GM12865 (cell line): ENCODE measurements around the gene PAX1.

ENCODE experiments used
- DNase-seq: peaks from one replicate; pipeline ENCODE4 v3.0.0; 2010; ENCODE audit warnings: low read depth
- H3K4me3 ChIP-seq: 2 replicates; pipeline ENCODE4 v1.5.1; 2011; ENCODE audit warnings: mild to moderate bottlenecking, low read depth, low read length, control low read depth
- TF ChIP-seq, protein P1 (sequence below): IDR thresholded peaks from 2 replicates; pipeline ENCODE4 v1.5.1; 2011; ENCODE audit warnings: low read length, control low read depth, low read depth, inconsistent platforms; ENCODE audit not compliant: insufficient read depth; ENCODE audit errors: missing control alignments

PAX1 gene

DNA sequence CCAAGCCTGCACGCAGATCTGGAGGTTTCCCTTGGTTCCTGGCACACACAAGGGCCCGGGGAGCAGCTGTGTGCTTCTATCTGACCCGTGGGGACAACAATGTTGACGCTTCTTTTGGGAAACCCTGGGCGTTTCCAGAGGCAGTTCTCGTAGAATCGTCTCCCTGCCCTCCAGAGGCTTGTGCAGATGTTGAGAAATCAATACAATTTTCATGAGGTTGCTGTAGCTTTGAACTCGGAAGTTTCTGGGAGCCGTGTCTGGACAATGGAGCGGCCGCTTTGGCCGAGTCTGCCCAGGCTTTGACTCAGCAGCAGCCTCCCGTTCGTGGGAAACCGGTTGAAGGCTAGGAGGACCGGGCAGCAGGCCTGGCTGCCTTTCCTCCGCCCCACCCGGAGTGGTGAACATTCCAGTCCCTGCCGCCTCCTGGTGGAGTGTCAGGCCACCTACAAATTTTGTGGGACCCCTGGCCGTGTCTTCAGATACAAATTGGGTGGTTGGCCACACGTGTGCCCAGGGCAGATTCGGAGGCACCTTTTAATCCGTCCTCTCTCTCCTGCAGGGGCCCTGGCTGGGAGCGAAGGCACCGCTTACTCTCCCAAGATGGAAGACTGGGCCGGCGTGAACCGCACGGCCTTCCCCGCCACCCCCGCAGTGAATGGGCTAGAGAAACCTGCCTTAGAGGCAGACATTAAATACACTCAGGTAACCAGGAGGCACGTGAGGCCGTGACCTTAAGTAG, 2.7 kb downstream of the PAX1 start:
- no peak overlapping the region for H3K4me3 ChIP-seq
- no peak for DNase-seq
- TF ChIP-seq, protein P1, sequence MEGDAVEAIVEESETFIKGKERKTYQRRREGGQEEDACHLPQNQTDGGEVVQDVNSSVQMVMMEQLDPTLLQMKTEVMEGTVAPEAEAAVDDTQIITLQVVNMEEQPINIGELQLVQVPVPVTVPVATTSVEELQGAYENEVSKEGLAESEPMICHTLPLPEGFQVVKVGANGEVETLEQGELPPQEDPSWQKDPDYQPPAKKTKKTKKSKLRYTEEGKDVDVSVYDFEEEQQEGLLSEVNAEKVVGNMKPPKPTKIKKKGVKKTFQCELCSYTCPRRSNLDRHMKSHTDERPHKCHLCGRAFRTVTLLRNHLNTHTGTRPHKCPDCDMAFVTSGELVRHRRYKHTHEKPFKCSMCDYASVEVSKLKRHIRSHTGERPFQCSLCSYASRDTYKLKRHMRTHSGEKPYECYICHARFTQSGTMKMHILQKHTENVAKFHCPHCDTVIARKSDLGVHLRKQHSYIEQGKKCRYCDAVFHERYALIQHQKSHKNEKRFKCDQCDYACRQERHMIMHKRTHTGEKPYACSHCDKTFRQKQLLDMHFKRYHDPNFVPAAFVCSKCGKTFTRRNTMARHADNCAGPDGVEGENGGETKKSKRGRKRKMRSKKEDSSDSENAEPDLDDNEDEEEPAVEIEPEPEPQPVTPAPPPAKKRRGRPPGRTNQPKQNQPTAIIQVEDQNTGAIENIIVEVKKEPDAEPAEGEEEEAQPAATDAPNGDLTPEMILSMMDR: no peak

DNA sequence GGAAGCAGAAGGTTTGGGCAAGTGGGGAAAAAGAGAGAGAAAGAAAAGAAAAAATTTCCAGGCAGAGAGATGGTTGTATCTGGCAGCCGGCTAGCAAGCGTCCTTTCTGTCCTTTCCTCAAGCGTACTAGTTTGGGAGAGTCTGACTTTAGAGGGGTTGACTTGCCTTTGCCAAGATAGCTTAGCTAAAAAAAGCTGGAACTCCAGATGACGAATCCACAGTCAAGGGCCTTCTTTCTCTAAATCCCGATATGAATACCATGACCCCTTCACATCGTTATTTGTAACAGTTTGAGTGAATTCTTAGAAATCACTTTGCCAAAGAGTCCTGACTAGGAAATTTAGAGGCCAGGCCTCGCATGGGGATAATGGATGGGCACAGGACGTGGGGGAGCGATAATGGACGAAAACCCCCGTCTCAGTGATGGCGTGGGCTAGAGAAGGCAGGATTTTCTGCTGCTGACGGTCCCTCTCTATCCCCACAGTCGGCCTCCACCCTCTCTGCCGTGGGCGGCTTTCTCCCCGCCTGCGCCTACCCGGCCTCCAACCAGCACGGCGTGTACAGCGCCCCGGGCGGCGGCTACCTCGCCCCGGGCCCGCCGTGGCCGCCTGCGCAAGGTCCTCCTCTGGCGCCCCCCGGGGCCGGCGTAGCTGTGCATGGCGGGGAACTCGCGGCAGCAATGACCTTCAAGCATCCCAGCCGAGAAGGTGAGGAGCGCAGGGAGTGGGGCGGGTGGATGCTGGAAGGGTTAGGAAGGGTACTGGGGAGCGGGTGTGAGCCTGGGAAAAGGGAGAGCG, 3.5 kb downstream of the PAX1 start:
- no peak overlapping the region for H3K4me3 ChIP-seq
- TF ChIP-seq, protein P1: no peak
- no peak for DNase-seq

DNA sequence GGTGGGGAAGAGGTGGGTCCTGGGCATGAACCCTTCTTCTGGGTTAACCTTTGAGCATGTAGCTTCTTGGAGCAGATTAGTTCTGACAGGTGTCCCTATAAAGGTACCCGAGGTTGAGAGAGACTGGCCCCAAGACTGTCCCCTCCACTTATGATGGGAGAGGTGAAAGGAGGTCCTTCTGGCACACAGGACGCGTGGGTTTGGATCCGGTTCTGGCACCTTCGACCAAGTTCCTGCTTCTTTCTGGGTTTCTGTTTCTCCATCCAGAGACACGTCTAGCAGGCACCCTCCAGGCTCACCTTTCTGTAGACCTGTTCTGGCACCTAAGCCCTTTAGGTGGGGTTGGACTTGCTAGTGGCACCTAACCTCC, 4.1 kb downstream of the PAX1 start:
- no peak overlapping the region for H3K4me3 ChIP-seq
- no peak for DNase-seq
- TF ChIP-seq, protein P1: no peak

DNA sequence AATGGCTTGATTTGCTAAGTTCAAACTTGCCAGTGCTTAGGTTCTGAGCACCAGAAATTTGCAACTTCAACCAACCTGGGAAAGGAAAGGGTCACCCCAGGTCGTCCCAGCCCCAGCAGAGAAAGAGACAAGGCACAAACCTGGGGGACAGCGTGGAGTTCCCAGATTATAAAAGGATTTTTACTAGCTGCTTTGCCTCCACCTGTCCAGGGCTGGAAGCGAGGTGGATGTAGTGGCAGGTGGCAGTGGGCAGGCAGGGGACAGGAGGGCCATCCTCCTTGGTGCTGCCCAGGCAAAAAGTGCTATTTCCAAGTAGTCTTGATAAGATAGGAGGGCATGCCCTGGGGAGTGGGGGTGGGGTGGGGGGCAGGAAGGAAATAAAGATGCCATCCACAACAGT, 4.9 kb downstream of the PAX1 start:
- TF ChIP-seq, protein P1: no peak
- H3K4me3 ChIP-seq: no peak overlapping the region

DNA sequence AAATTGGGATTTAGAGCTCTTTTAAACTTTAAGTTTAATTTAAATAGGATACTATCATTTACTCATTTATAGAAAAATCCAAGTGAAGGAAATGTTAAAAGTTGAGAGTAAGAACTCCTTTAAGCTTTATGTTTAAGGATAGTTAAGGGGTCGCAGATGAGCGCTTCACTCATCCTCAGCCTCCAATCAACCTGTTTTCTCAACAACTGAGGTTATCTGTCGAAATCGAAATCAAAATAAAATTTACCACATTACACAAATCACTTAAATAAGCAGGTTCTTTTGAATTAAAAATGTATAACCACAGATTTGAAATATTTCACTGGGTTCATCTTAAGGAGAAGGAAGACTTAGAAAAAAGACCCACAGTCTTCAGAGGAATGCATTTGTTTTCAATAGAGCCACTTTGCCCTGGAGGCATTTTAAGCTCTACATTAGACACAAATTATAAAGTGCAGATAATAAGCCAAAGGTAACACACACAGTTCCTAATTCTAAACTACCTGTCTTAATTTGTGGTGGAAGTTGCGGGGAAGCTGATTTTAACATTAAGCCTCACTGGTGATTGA, 5.5 kb downstream of the PAX1 start:
- no peak overlapping the region for H3K4me3 ChIP-seq
- TF ChIP-seq, protein P1: no peak

More for the DNA sequence above, 4.9 kb downstream of the PAX1 start:
- no peak for DNase-seq

DNA sequence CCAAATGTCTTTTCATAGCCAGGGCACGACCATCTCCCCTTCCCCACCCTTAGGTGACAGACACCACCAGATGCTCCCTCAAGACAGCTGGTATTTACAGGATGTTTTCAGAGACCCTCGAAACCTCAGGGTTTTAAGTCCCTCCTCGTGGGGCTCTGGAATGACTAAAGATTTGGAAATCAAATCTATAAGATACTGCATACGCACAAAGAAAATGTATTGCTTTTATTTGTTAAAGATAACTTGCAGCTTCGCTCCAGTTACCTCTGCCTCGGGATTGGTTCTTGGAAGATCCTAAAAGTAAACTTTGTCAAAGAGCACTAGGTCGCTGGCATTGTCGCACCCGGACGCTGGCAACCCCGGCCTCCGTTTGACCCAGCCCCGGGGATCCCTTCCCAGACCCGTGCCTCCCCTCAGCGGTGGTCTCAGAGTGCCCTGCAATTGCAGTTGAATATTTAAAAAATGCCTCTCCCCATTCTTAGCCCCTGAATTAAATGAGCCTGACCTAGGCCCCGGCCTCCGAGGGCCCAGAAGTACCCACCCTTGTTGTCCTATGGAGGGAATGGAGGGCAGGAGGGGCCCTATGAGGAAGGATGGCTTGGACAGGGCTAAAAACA, 7.1 kb downstream of the PAX1 start:
- no peak for DNase-seq
- no peak overlapping the region for H3K4me3 ChIP-seq
- TF ChIP-seq, protein P1: no peak

More for the DNA sequence above, 5.5 kb downstream of the PAX1 start:
- no peak for DNase-seq
